Neutrophil (primary cell): ENCODE measurements around the gene PLIN1.

Experiments
- H3K27ac ChIP-seq: fragments of 200-600 bp; sonication (generic); 2 replicates; pipeline ENCODE4 v1.5.1; 2016; ENCODE audit warnings: mild to moderate bottlenecking, moderate library complexity
- H3K27me3 ChIP-seq: fragments of 200-600 bp; sonication (generic); 2 replicates; pipeline ENCODE4 v1.6.0; 2016; ENCODE audit warnings: mild to moderate bottlenecking
- H3K36me3 ChIP-seq: fragments of 200-600 bp; sonication (generic); 2 replicates; pipeline ENCODE4 v1.5.1; 2017
- H3K4me1 ChIP-seq, 2 experiments: fragments of 200-600 bp in 1 of 2; sonication (generic) in 1 of 2; 1 replicate in 1 of 2; 2 replicates in 1 of 2; pipeline versions ENCODE4 v1.5.1 to v1.6.1; 2013 to 2016; ENCODE audit warnings: low read depth in 1 of 2, low read length in 1 of 2, mild to moderate bottlenecking in 1 of 2, moderate library complexity in 1 of 2; ENCODE audit not compliant: control insufficient read depth in 1 of 2, insufficient read depth in 1 of 2
- H3K4me3 ChIP-seq, 2 experiments: fragments of 200-600 bp in 1 of 2; sonication (generic) in 1 of 2; 1 replicate in 1 of 2; 2 replicates in 1 of 2; pipeline ENCODE4 v1.5.1; 2013 to 2016; ENCODE audit warnings: low read depth in 1 of 2, low read length in 1 of 2, mild to moderate bottlenecking in 1 of 2, moderate library complexity in 1 of 2
- H3K9me3 ChIP-seq: fragments of 200-600 bp; sonication (generic); 2 replicates; pipeline ENCODE4 v1.5.1; 2016
- CTCF ChIP-seq: fragments of 200-600 bp; sonication (generic); IDR thresholded peaks from 2 replicates; pipeline ENCODE4 v1.5.1; 2016; ENCODE audit warnings: antibody characterized with exemption

The PLIN1 gene

GRCh38 chr15:89671687-89672086 is 7.5 kb downstream of the PLIN1 start:
- H3K4me3 ChIP-seq = no peak overlapping the region
- H3K36me3 ChIP-seq = no peaks in the 10 kb centered on the region
- no peak for TF ChIP-seq CTCF
- H3K4me1 ChIP-seq = no peaks in the 10 kb centered on the region
- no peak overlapping the region for H3K27ac ChIP-seq
- H3K27me3 ChIP-seq = peaks cover 10% of the 10 kb centered on the region
- H3K9me3 ChIP-seq = no peaks in the 10 kb centered on the region

- Histone ChIP-seq H3K27ac (no peak overlapping the region), H3K4me3 (no peak overlapping the region), H3K4me1 (peaks cover 0 to under 1% of the 10 kb centered on the region in 2 experiments), H3K27me3 (peaks cover 16% of the 10 kb centered on the region), H3K9me3 (no peaks in the 10 kb centered on the region), H3K36me3 (no peaks in the 10 kb centered on the region)
- no peak for TF ChIP-seq CTCF
These were observed 8.1 kb downstream of the PLIN1 start for GRCh38 chr15:89670971-89671560.

- Histone ChIP-seq H3K36me3 (no peaks in the 10 kb centered on the region), H3K27ac (no peak overlapping the region), H3K9me3 (no peaks in the 10 kb centered on the region), H3K4me1 (peaks cover 0 to 4% of the 10 kb centered on the region in 2 experiments), H3K4me3 (no peak overlapping the region), H3K27me3 (peaks cover 27% of the 10 kb centered on the region)
- TF ChIP-seq CTCF = no peak
These were observed 9.2 kb downstream of the PLIN1 start for GRCh38 chr15:89669941-89670340.

GRCh38 chr15:89669309-89669865 is 9.8 kb downstream of the PLIN1 start:
- peaks cover 0 to 4% of the 10 kb centered on the region in 2 experiments for H3K4me1 ChIP-seq
- H3K9me3 ChIP-seq = no peaks in the 10 kb centered on the region
- H3K36me3 ChIP-seq = no peaks in the 10 kb centered on the region
- no peak overlapping the region for H3K4me3 ChIP-seq
- peaks cover 33% of the 10 kb centered on the region for H3K27me3 ChIP-seq
- no peak overlapping the region for H3K27ac ChIP-seq
- no peak for TF ChIP-seq CTCF

GRCh38 chr15:89668171-89668570 is 11.0 kb downstream of the PLIN1 start:
- Histone ChIP-seq H3K36me3 (no peaks in the 10 kb centered on the region), H3K4me3 (no peak overlapping the region), H3K9me3 (no peaks in the 10 kb centered on the region), H3K27ac (no peak overlapping the region), H3K27me3 (peaks cover 36% of the 10 kb centered on the region), H3K4me1 (peaks cover 0 to 4% of the 10 kb centered on the region in 2 experiments)
- no peak for TF ChIP-seq CTCF
